ENCODE results near the gene SEMA4D.

Gene SEMA4D

DNA sequence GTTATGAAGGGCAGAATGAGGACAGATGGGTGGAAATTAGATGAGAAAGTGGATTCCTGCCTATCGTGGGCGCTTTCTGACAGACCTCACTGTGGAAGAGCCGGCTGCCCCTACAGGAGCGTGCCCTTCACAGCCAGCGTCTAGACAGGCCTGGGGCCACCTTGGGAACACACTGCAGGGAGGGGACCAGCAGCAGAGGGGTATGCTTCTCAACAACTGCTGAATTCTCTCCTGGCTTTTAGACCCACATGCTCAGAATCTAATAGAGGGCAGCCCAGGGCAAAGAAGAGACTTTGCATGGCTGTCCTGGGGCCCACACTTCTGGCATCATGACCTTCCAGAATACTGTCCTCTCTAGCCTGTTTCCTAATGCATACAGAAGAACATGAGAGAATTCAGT, 2.1 kb upstream of the SEMA4D start:
- no peak for DNase-seq

DNA sequence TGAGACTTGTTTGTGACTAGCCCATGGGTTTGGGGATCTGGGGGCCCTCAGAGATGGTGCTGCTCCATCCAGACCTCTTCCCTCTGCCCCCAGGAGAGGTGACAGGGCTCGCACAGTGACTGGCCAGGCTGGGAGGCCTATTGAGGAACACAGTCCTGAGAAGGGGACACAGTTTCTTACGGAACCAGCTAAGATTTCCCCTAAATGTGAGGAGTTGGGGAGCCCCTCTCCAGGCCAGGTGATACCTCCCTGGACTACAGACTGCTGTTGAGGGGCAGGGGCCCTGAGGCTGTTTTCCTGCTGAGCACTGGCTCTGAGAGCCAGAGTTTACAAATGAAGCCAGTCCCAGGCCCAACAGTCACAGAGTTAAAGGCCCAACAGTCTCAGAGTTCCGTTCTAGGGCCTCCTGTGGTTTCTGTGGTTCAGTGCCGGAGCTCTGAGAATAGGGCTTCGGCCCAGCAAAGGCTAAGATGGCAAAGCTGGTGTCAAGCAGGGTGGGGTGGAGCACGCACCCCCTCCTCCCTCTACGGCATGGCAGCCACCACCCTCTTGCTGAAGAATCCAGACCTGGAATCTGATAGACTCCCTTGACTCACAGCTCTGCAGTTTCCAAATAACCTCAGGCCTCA, 1.1 kb upstream of the SEMA4D start:
- DNase-seq = peak; percentile 62

DNA sequence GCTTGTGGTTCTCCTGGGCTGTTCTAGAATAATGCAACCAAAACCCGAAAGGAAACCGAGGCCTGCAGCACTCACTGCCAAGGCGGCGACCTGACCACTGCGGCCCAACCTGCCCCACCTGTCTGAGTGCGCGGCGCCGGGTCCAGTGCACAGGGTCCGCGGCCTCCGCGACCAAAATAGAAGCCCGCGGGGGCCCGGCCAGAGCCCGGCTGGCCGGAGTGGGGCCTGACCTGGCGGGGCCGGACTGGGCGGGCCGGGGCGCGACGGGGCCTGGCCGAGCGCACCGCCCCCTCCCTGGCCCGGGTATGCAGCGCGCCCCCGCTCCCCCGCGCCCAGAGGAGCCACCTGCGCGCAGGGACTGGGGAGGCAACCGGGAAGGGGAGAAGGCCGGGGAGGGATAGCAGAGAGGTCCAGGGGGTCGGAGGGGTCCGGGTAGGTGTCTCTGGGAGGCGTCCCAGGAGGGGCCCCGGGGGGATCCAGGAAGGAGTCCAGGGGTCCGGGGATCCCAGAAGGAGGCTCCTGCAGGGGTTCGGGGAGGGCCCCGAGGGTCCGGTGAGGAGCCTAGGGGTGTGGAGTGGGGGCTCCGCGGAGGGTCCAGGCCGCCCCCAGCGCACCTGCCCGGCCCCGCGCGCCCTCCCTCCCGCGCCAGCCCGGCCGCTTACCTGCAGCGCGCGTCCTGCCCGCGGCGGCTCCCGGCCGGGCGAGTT, 503 bp downstream of the SEMA4D start:
- no peak for DNase-seq

DNA sequence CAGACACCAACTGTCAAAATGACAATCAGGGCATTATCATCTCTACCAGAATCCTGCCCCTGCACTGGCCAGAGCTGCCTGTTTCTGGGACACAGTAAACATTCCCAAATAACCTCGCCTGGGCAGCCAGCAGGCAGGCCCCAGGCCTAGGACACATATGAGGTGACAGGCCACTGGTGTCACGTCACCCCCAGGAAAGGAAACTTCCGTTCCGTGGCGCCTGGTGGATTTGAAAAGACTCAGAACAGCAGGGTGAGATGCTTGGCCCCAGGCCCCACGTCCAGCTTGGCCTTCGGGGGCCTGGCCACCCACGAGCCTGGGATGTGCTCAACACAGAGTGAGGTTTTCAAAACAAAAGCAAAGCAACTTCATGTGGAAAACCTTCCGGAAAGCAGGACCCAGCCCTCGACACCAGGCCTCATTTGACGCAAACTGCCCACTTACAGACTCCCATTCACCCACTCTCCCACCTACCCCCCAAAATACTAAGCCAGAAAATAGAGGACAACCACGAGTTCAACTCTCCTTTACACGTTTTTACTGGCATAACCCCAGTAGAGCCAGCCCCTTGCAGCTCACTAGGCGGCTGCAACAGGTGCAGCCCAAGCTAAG, 1.2 kb downstream of the SEMA4D start:
- DNase-seq = peak; percentile 71

DNA sequence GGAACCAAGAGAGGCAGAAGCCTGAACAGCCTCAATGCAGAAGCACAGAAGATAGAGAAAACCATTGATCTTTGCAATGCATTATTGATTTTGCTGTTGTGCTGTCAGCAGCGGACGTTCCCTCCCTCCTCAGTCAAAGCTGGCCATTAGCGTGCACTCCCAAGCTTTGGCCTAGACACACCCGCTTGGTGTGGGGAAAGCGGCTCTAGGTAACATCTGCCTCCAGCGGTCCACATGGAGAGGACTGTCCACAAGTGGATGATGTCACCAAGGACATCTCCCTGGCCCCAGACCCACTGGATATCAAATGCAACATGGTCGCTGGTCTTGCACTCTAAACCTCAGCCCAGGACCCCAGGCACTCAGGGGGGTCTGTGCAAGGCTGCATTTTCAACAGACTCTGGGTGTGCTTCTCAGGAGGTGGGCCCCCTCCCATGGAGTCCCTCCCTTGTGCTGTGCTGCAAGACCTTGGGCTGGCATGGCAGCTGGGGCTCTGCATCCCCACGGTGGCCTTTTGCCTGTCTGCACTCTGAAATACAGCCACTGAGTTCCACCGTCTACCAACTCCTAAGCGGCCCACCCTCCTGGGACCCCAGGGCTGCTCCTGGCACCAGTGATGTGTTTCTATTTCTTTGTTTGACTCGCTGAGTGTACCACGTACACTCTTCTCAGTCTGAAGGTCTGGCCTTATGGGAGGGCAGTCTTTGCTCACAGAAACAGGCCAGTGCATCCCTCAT, 1.9 kb downstream of the SEMA4D start:
- no peak for DNase-seq

DNA sequence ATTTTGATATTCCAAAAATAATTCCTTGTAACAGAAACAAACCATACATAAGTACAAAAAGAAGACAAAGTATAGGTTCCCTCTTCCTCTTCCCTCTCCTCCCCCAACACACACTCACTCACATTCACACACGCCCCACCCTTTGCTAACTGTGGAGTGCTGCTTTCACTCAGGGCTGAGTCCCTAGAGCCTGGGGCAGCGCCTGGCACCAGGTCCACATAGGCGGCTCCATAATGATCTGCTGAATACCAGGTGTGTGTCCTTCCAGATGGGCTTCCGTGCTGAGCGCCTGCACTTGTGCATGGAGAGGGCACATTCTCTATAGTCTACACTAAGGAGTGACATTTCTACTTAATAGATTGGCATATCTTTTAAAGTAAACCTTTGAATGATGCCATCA, 3.7 kb downstream of the SEMA4D start:
- DNase-seq = no peak

DNA sequence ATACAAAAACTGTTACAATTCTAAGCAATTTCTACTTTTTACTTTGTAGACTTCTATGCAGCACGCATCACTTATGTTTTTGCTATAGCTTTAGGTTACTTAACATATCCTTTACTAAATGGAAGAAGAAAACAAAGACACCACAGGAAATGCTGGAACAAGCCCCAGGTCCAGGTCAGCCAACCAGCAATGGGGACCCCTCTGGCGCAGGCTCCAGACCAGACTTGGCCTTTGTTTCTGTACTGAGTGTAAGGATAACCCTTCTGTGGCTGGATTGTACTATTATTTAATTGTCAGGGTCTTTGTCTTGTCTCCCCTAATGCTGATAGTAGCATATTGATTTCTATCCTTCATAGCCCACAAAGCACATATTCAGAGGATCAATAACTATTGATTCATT, 4.2 kb downstream of the SEMA4D start:
- no peak for DNase-seq

DNA sequence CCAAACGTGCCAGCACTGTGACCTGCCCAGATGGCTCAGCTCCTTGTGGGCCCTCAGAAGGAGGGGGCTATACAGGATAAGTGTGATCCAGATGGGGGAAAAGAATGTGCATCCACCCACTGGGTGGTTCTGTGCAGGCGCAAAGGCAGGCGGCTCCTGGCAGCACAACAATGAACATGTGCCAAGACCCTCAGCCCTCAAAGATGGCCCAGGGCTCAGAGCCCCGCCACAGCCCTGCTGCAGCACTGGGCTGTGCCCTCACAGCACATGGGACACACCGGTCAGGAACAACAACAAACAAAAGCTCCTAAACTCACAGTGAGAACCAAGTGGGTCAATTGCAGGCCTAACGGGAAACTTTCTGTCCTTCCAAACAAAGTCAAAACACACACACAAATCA, 4.7 kb downstream of the SEMA4D start:
- DNase-seq = no peak

DNA sequence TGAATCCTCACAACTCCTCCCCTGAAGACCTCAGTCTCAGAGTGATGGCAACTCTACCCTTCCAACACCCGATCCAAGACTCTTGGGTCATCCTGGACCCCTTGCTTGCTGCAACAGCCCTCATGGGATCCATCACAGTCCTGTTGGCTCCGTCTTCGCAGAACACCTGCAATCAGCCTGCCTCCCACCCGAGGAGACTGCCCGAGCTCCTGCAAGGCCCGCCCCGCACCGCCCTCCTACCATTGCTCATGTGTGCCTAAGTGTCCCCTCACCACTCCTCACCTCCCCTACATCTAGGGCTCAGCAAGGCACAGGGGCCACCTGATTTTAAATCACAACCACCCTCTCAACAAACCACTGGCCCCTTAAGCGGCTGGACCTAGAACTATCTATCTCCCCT, 5.3 kb downstream of the SEMA4D start:
- DNase-seq = no peak

DNA sequence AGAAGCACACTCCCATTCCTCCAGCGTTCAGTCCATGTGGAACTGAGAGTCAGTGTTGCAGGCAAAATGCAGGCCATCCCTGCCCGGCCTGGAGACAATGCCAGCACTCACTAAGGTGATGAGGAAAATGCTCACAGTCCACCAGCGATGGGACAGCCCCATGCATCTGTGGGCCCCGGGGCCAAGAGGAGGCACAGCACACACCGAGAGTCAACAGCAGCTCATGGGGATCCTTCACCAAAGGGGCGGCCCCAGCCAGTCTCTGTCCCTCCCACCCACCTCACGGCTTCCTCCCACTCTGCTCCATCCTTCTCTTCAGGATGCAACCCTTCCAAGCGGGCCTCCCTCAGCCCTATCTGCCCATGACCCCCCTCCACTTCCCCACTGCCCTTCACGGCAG, 6.2 kb downstream of the SEMA4D start:
- DNase-seq = no peak

DNA sequence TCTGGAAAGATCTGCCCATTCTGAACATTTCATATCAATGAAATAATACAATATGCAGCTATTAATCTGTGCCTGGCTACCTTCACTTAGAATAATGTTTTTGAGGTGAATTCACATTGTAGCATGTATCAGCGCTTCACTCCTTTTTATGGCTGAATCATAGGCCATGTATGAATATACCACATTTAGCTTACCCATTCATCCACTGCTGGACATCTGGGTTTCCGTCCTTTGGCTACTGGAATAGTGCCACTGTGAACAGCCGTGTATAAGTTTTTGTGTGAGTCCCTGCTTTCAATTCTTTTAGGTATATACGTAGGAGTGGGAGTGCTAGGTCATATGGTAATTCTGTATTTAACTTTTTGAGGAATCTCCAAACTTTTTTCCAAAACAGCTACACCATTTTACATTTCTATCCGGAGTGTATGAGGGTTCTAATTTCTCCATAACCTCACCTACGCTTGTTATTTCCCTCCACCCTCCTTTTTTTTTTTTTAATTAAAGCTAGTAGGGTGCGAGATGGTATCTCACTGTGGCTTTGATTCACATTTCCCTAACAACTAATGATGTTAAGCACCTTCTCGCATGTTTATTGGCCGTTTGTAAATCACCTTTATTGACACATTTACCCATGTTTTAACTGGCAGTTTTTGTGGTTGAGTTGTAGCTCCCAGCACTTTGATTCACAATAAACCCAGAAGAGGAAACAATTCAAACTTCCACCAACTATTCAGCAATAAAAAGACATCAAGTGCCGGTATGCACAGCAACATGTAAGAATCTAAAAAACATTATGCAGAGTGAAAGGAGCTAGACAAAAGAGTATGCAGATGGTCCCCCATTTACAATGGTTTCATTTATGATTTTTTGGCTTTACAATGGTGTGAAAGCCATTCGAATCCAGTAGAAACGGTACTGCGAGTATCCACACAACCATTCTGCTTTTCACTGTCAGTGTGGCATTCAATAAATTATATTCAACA, 8.1 kb downstream of the SEMA4D start:
- no peak for DNase-seq

DNA sequence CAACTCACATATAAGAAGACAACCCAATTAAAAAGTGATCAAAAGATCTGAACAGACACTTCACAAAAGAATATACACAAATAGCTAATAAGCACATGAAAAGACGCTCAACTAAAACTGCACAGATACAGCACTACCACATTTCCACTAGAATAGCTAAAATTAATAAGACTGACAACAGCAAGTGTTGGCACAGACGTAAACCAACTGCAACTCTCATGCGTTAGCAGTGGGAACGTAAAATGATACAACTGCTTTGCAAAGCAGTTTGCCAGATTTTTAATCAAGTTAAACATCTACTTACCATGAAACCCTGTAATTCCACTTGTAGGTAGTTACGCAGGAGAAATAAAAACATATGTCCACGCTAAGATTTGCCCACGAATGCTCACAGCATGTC, 9.0 kb downstream of the SEMA4D start:
- DNase-seq = no peak

DNA sequence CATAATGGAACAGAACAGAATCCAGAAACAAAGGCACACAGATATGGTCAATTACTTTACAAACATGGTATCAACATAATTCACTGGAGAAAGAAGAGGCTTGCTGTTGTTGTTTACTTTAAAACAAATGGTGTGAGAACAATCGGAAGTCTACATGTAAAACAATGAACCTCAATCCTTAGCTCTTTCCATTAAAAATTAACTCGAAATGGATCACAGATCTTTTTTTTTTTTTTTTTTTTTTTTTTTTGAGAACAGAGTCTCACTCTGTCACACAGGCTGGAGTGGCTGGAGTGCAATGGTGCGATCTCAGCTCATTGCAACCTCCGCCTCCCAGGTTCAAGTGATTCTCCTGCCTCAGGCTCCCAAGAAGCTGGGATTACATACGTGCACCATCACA, 9.8 kb downstream of the SEMA4D start:
- DNase-seq = no peak

DNA sequence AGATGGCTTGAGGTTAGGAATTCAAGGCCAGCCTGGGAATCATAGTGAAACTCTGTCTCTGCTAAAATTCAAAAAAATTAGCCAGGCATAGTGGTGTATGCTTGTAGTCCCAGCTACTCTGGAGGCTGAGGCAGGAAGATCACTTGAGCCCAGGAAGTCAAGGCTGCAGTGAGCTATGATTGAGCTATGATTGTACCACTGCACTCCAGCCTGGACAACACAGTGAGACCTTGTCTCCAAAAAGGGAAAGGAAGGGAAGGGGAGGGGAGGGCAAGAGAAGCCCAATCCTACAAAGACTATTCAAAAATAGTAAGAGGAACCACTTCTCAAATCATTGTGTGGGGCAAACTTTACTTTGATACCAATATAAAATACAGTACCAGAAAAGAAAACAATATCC, 11.2 kb downstream of the SEMA4D start:
- no peak for DNase-seq

DNA sequence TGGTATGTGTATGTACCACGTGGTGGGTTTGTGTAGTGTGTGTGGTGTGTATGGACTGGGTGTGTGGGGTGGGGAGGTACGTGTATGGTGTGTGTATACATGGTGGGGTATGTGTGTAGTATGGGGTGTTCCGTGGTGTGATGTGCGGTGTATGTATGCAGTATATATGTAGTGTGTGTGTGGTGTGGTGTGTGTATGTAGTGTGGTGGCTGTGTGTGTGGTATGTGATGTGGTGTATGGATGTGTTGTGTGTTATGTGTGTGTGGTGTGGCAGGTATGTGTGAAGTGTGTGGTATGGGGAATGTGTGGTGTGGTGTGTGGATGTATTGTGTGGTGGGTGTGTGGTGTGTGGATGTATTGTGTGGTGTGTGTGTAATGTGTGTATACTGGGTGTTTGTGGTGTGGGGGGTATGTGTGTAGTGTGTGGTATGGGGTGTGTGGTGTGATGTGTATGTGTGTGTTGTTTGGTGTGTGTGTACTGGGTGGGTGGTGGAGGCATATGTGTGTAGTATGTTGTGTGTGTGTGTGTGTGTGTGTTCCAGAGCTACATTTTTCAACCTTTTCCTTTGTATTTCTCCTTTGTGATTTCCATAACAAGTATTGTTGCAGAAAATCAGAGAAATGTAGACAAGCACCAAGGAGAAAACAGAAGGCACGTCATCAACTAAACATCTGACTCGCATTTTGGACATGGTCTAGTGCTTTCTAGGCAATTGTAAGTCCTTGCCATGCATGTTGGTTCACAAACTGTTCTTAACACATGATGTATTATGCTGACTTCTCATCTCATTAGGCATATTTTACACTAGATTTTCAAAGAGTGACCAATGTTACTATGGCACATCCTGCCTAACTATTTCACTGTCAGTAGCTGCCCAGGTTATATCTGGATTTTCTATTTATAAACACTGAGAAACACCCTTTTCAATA, 13.2 kb downstream of the SEMA4D start:
- no peak for DNase-seq

DNA sequence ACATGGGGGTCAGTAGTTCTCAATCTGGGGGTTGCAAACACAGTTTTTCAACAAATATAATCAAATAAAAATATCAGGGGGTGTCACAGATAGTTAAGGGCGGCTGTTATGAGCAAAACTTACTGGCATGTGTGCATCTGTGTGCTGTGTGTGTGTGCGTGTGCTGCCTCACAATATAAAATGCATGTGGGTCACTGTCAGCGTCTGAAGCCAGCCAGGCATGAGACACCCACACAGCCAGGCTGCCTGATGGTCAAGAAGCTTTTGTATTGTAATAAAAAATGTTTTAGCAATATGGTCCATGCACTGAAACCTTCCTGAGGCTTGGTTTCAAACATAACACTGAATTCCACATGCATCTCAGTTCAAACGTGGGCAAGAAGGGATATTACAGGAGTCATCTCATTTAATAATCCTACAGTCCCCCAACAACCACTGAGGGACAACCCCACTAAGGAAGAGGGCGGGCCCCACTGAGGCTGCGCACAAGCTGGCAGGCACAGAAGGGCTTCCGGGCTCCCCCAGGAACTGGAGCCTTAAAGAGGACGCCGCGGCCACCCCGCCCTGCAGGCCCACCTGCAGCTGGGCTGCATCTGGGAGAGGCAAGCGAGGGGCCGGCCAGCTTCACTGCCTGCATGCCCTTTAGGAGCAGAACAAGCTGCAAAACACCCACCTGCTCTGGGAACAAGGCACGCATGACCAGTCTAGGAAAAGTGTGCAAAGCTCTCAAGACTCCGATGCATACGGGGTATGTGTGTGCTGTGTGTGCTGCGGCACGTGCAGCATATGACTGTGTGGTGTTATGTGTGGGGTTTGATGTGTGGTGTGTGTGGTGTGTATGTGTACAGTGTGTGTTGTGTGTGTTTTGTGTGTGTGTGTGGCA, 14.1 kb downstream of the SEMA4D start:
- peak; percentile 83 for DNase-seq

DNA sequence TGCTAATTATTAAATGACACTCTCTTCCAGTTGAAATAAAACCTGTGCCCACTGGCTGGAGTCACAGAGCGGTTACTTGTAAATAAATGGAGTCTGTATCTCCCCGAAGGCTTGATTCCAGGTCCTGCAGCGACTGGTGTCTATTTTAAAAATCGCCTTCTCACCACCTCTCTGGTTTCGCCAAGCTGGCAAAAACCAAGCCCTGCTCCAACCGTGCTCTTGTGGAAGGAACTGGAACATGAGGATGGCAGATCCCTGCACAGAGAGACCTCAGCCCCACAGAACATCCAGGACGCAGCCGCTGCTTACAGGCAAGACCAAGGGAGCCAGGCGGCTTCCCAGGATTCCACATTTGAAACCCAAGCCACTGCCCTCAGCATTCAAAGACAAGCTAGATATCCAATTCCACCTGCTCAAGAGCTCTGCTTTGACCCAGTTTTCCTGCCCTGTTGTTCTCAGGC, 15.0 kb downstream of the SEMA4D start:
- DNase-seq = no peak

DNA sequence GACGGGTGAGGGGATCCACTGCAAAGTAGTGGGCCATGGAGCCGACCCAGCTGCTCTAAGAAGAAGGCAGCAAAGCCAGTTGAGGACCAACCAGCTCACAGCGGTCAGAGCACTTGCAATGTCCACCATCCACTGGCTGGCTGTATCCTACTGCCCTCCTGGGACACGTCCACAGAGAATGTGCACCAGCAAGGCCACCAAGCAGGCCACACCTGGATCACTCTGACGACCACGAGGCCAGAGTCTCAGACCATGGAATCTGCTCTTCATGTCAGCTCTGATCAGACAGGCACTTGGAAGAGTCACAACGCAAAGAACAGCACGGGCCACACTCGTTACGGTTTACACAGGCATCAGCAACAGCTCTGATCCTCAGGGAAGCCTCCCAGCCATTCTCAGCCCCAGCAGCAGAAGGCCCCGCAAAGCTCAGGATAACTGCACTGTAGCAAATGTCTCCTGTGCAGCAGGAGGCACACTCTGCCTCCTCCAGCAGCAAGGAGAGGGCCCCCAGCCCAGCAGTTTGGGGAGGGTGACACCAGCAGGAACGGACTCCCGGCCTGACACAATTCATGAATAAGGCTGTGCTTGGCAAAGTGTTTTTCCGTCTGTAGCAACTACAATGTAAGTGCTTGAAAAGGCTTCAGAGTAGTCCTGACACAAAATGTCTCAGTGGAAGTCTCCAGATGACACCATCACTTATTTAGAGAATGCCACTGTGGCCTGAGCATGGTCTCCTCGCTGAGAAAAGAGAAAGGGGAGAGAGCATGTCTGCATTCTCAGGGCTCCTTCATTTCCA, 15.7 kb downstream of the SEMA4D start:
- DNase-seq = peak; percentile 38

DNA sequence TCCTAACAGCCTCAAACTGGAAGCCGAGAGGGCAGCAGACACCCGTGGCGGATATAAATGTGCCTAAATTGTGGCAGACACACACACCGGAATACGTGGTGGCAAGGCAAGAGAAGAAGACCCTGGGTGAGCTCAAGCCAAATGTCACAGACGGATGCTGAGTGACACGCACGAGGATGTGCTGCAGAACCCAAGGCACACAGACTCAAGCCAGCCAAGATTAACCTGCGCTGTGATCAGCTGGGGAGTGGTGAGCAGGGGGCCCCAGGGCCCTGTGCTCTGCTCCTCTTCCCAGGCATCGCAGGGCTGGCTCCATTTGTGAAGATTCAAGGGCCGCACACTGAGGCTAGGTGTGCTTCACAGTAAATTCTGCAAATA, 16.4 kb downstream of the SEMA4D start:
- peak; percentile 48 for DNase-seq

Measured in stimulated activated CD8-positive, alpha-beta memory T cell treated with anti-CD3 and anti-CD28 coated beads, Interleukin-4, amount 100 ng/mL, for 48 hours (primary cell).